HG02623 (cell line): ENCODE measurements around the gene VPS41.

Experiments
- ATAC-seq: cut with Tn5 transposase; IDR thresholded peaks from one replicate; pipeline ENCODE4 v1.9.1; 2021; ENCODE audit warnings: moderate library complexity; ENCODE audit not compliant: unreplicated experiment

VPS41 gene

DNA sequence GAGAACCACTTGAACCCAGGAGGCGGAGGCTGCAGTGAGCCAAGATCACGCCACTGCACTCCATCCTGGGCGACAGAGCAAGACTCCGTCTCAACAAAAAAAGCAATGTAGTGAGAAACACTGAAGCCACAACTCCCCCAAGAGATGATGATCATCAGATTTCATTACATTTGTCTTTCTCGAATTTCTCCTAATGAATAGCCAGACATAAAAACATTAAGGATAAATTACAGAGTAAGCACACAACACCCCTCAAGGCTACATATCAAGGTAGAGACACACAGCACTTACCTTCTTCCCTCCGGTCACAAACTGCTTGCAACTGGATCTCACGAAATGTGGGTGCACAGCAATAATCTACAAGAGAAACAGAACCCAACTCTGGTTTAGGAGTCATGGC lies 91.5 kb downstream of the VPS41 start:
- ATAC-seq: no peak

DNA sequence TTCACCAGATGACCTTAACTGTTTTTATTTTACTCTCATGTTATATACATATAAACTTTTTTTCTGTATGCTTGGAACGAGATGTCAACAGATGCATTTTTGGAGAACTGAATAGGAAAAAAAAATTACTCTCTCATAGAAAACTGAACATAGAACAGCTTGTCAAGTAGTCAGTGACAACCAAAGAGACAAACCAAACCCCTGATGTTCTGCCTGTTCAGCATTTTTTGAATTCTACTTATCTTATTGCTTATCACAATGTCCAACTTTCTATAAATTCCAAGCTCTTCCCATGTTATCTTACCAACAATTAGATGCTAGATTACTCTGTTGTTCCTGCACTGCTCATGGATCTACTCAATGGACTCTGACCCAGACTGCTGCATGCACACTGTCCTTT lies 95.2 kb downstream of the VPS41 start:
- ATAC-seq: no peak

- ATAC-seq: no peak
Observed at GRCh38 chr7:38806912-38807311, 102.1 kb downstream of the VPS41 start.

DNA sequence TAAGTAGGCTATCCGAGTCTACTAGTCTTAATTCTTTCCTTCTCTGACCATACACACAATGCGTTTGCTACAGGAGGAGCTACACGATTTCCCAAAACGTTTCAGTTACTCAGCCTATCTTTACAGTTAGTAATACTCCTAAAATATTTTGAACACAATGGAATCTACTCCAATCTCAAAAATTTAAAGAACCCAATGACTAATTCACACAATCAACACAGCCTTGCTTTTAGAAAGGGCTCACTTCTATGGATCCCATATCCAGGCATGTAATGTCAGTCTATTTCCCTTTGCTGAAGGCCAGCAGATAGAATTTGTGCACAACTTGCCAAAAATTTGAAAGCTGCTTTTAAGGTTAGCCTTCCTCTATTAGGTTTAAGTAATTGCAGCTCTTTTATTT lies 107.2 kb downstream of the VPS41 start:
- no peak for ATAC-seq

DNA sequence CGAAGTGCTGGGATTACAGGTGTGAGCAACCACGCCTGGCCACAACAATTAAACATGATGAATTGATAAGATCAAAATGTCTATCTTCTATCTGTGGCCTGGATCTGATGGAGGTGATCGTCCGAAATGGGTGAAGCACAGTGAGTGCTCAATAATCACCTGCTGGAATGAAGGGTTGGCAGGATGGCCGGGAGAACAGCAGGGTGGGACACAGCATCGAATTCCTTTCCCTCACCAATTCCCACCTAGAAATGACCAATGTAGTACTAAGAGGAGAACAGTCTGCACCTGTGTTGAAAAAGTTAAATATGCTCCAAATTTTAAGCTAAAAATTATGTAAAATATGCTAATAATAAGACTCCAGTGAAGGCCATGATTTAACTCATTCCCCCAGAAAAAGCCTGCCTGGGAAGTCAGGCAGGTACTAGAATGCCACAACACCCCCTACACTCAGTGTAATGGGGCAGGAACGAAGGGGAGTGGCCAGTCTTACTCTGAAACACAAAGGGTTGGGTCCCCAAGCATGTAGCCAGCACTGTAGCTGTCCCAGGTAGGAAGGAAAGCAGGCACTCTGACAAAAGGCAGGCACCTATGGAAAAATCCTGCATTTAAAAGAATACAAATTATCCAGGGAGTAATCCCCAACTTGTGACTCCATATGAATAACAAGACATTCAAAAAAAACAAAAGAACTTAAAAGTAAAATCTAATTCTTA lies 110.3 kb downstream of the VPS41 start:
- no peak for ATAC-seq

DNA sequence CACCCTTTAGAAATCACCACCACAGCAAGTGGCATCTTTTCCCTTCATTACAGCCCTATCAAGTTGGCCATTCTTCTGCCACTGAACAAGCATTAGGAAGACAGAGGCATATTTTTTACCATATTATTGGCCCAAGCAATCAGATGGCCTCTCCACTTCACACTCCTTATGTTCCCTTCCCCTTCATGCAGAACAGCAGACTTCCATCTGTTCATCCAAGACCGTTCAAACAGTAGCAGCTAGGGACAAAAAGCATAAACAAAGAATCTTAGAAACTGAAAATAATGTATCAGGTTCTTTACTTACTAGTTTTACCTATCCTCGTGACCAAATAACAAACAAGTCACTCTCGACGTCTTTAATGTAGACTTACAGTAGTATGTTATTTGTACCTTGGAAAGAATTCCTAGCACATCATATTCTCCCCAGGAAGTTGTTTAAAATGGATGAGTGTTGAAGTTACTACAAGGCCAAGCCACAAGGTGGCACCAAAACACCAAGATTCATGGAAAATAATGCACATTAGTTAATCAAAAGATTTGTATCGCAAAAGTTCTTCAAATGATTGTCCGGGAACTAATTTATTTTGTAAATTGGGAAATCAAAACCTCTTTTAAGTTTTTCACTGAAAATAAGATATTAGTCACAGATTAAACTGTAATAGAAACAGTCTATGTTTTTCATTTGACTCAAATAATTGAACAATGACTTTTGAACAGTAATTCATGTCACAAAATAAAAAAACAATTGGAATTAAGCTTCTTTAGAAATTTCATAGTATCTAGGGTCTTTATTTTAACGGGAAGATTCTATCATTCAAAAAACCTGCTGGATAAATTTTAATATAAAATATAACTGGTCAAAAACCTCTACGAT lies 112.1 kb downstream of the VPS41 start:
- ATAC-seq: no peak

DNA sequence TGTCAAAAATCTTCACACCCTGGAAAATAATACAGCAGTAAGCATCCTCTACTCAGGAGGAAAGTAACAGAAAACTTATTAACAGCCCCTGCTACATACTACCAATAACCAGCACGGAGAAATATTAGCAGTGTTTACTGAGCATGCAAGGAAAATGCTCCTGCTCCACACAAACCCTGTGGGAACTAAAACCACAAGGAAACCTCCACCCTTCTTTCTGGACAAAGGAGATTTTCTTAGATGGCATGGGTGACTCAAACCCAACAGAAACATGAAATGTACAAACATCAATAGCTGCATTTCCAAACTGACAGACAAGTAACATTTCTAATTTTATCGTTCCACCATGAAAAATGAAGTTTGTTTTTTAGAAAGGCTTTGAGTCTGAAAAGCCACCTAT lies 113.4 kb downstream of the VPS41 start:
- ATAC-seq: no peak

DNA sequence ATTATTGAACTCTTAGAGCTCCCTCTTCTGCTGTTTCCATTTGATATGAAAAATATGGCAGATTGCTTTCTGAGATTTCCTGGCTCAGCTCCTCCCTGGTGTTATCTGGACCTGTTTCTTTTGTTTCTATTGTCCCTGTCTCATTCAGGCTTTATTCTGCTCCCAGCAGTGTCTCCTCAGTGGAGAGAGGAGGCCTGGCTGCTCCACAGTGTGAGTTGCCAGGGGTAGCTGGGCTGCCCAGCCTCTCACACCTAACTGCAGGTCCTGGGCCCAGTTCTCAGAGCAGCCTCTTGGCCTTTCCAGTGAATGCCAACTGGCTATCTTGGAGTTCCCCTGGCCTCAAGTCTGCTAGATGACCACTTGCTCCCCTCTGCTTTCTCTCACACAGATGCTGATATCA lies 127.0 kb downstream of the VPS41 start:
- ATAC-seq: no peak

- ATAC-seq: no peak
Observed at GRCh38 chr7:38777609-38778008, 131.4 kb downstream of the VPS41 start.

DNA sequence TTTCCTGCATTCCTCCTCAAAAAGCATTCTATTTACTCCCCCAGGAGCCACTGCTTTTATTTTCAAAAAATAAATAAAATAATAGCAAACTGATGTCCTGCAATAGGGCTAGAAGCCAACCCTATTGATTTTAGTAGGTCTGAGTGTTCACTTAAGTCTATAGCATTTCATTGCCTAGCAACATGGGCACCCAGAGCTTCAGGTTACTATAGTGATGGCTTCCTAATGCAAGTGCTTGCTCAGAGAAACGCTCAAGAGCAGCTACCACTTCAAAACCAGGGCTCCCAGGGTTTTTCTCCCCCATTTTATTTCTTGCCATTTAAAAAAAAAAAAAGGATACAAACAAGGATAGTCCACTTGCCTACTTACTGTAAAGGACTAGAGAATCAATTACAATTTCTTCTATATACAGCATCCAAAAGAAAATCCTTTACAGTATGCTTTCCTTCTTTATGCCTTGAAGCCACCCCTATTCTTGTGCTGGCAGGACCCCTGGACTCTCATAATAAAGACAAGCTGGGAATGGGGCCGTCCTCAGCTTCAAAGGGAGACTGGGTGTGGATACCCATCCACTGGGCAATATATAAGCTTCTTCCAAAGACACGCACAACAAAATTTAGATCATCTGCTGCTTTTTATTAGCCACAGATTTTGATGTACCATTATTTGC lies 133.3 kb downstream of the VPS41 start:
- ATAC-seq: no peak

DNA sequence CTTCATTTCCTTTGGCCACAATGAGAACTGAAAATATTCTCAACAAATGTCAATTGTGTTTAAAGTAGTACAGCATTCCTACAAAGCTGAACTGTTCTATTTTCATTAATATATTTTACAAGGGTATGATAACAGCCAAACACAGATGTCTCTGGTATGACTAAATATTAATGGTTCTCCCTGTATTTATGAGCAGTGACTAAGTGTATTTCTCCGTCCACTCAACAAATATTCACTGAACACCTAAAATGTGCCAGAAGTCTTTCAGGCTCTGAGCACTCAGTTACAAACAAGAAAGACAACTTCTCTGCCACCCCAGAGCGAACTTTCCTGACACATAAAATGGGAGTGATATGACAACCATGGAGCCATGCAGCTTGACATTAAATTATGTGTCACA lies 135.6 kb downstream of the VPS41 start:
- ATAC-seq: no peak

DNA sequence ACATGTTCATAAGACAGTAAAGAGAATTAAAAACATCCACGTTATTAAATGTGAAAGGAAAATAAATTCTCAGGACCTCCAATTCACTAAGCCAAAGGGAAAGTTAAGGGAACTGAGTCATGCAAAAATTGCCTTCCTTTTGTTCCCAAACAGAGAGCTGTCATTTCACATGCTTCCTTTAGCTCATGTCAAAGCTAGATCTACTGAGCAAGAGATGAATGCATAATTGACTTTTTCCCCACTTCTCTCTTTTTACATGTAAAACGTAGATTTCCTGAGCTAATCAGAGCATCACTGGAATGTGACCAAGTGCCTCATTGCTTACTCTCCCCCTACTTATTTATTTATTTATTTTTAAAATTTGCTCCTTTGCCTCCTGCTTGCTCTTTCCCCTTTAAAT lies 148.8 kb downstream of the VPS41 start:
- no peak for ATAC-seq

GRCh38 chr7:38759028-38759427 lies 150.0 kb downstream of the VPS41 start:
- no peak for ATAC-seq

DNA sequence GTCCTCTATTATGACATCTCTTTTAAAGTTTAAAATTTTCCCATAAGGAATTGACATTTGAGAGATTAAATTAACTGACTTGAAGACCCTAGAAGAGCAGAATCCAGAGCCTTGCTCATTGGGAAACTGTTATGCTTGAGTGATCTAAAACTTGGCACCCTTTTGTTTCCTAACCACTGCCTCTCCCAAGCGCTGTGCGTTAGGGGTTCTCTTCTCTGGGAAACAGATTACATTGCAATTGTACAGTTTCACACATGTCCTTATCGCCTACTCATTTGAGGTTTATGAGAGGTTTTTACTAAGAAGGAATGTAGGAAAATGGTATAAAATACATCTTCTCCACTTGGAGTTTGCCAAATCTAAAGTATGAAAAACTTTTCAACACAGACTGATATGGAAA lies 151.1 kb downstream of the VPS41 start:
- ATAC-seq: no peak

DNA sequence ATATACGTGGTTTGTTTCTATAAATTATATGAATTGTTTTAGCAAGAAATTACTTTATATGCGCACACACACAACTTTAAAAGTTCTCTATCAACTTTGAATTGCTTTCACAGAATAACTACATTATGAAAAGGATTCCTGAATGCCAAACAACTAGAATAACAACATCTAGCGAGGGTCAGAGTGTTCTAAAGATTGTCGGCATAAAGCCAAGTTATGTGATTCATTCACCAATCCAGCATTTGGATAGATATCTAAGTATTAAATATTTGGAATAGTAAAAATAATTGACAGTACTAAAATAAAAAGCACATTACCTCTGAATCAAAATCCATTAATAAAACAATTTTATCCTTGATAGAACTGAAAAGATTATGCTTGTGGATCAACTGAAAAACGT lies 152.5 kb downstream of the VPS41 start:
- ATAC-seq: no peak

DNA sequence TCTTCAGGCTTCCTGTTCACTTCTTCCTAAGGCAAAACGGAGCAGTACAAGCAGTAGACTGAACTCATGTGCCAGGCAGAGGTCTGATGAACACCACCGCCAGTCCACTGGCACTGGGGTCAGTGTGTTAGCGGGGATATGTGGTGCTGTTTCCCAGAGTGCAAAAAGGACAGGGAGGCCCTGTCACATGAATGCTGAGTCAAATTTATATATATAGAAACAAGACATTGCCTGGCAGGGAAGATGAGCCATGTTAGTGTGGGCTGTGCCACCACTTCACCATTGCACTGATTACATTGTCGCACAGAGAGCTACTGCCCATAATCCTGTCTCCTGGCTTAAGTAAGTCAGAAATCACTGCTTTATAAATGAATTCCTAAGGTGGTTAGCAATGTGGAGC lies 155.6 kb downstream of the VPS41 start:
- ATAC-seq: no peak

DNA sequence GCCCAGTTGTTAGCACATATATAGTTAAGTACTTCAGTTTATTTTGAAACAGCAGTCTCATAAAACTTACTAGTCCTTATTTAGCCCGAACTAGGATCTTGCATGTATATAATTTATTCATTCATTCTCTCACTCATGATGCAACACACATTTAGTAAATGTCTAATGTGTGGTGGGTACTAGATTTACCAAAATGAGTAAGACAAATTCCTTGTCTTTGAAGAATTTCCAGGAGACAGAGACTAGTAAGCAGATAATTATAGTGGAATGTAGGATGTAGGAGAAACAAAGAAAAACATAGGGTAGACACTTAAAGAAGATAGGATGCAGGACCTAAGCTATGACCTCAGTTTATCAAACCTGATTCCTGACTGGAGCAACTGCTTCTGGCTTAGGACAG lies 157.6 kb downstream of the VPS41 start:
- no peak for ATAC-seq

DNA sequence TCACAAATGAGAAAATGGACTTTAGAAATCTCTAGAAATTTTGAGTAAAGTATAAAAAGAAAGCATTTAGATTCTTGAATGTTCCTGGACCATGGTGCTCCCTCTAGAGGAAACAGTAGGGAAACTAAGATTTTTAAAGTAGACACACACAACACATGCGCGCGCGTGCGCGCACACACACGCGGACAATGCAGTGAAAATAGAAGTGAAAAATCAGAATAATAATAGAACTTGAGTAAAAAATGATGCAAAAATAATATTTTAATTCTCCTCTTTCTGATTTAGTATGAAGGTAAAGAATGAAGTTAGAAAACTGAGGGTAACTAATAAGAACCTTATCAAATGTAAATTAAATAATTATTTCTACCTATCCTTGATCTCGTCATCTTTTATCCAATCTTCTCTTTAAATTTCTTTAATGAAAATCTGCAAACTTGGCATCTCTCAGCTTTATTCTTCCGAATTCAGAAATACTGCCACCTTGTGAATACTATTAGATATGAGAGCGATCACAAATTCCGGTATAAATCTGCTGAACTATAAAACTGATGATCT lies 160.9 kb downstream of the VPS41 start:
- ATAC-seq: no peak

DNA sequence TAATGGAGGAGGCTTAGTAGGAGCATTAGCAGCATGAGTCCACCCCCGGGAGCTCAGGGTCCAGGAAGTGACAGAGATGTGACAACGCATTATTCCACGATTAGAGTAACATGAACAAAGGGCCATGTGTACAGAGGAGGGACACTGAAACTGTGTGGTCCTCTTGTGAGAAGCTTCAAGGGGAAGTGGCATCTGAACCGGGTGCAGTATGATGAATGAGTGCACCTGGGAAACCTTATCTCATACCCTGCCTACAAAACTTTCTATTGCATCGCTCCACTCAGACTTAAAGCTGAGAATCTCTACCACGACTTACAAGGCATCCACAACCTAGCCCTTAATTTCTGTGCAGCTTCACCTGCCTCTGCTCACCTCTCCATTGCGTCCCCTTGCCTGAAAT lies 162.6 kb downstream of the VPS41 start:
- no peak for ATAC-seq

DNA sequence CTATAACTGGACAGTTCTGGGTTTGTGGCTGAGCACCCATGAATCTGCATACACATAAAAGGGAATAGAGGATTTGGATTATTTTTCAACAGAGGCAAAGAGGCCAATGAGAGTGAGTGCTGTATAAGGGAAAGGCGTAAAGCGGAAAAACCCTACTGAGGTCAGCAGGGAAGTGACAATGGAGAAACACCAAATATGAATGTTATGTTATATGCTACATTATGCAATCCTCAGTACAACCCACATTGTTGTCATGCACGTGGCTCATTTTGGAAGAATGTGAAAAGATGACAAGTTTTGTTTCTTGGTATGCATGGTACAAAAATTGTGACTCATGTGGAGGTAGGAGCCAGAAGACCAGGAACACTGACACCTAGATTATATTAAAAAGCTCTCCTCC lies 164.2 kb downstream of the VPS41 start:
- ATAC-seq: no peak

GRCh38 chr7:38743899-38744298 lies 165.1 kb downstream of the VPS41 start:
- no peak for ATAC-seq

DNA sequence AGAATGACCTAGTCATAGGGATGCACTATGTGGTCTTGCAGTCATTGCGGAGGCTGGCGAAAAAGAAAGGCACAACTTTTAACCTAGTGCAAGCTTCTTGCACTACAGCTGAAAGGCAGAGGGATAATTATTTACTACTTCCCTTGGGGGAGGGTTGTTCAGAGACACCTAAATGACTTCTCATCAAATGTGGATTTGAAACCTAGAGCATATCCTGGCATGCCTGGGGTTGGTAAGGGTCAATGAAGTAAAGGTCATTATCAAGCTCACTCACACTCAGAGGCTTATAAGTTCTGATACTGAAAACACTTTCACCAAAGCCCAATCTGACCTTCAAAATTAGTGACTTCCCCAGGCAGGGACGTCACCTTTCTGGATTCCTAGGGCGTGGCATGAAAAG lies 168.9 kb downstream of the VPS41 start:
- ATAC-seq: no peak
